Sigmoid colon (tissue), 7 donors: ENCODE data around the gene PHF13. TPM values are rescaled to one million over a fixed set of nuclear protein-coding genes. Genes with fewer than 3 reads are reported as not detected.

Experiments used
- DNase-seq: peaks from one replicate; pipeline ENCODE4 v3.0.0-alpha.2; 2019
- H3K27ac ChIP-seq, 4 donors: fragments of 200-600 bp; sonication (generic); one replicate each; pipeline ENCODE4 v1.5.1; 2016 to 2019; ENCODE audit warnings: mild to moderate bottlenecking in 1 of 4
- H3K27me3 ChIP-seq, 3 donors: fragments of 200-600 bp; sonication (generic); one replicate each; pipeline ENCODE4 v1.5.1; 2019; ENCODE audit warnings: mild to moderate bottlenecking in 1 of 3
- H3K36me3 ChIP-seq, 4 donors: fragments of 200-600 bp; sonication (generic); one replicate each; pipeline ENCODE4 v1.5.1; 2016 to 2019
- H3K4me1 ChIP-seq, 4 donors: fragments of 200-600 bp; sonication (generic); one replicate each; pipeline ENCODE4 v1.5.1; 2017 to 2019
- H3K4me3 ChIP-seq, 4 donors: fragments of 200-600 bp; sonication (generic); one replicate each; pipeline ENCODE4 v1.5.1; 2017 to 2019; ENCODE audit warnings: mild to moderate bottlenecking in 2 of 4, moderate library complexity in 1 of 4
- H3K9me3 ChIP-seq, 4 donors: fragments of 200-600 bp in 3 of 4; sonication (generic) in 3 of 4; one replicate each; pipeline versions ENCODE4 v1.5.1 to v1.6.1; 2013 to 2019
- CTCF ChIP-seq, 4 experiments: fragments of 450-650 bp in 3 of 4; fragments of 200-600 bp in 1 of 4; IDR thresholded peaks; one replicate each; pipeline ENCODE4 v1.5.1; 2016 to 2019; ENCODE audit warnings: antibody characterized with exemption in 4 of 4, mild to moderate bottlenecking in 3 of 4, moderate library complexity in 2 of 4
- EP300 ChIP-seq, 4 donors: sonication (generic); formaldehyde crosslinking; IDR thresholded peaks; one replicate each; pipeline ENCODE4 v1.6.1; 2017; ENCODE audit warnings: antibody characterized with exemption in 4 of 4
- POLR2A ChIP-seq, 2 donors: fragments of 450-650 bp; IDR thresholded peaks; one replicate each; pipeline ENCODE4 v1.6.1; 2016; ENCODE audit warnings: antibody characterized with exemption in 2 of 2, mild to moderate bottlenecking in 2 of 2, moderate library complexity in 2 of 2
- POLR2AphosphoS5 ChIP-seq, 4 donors: sonication (generic); formaldehyde crosslinking; IDR thresholded peaks; one replicate each; pipeline ENCODE4 v1.6.1; 2017; ENCODE audit warnings: antibody characterized with exemption in 4 of 4
- WGBS, 2 donors: extraction: QIAGEN DNeasy Blood & Tissue Kit; methylation state at CpG; one replicate each; pipeline ENCODE4 v1.1.7; 2013; 5-methylcytosine and 5-hydroxymethylcytosine counted together
- intact Hi-C: fragments of 100-400 bp; cut with DNase I; formaldehyde crosslinking; loops from one replicate; pipeline ENCODE4 v1.15.1; 2023
- polyA plus RNA-seq, 3 donors: library from polyadenylated mRNA; stranded (reverse); fragments of 200-250 nt; gene quantifications; one replicate each; pipeline ENCODE4 v1.2.3, GENCODE V29; 2013
- total RNA-seq, 4 donors: library from RNA; depleted of rRNA; stranded (reverse); fragments of >200 nt; gene quantifications; one replicate each; pipeline ENCODE4 v1.1.0, GENCODE V29; 2016
- donor health status: healthy with polysubstance abuse.
- donor health status: Bipolar disorder and iron deficiency.
- donor health status: healthy.

PHF13 gene
- total and polyA plus RNA-seq, 7 donors, result 3.9 to 19.4 (median 12.5) TPM

DNA sequence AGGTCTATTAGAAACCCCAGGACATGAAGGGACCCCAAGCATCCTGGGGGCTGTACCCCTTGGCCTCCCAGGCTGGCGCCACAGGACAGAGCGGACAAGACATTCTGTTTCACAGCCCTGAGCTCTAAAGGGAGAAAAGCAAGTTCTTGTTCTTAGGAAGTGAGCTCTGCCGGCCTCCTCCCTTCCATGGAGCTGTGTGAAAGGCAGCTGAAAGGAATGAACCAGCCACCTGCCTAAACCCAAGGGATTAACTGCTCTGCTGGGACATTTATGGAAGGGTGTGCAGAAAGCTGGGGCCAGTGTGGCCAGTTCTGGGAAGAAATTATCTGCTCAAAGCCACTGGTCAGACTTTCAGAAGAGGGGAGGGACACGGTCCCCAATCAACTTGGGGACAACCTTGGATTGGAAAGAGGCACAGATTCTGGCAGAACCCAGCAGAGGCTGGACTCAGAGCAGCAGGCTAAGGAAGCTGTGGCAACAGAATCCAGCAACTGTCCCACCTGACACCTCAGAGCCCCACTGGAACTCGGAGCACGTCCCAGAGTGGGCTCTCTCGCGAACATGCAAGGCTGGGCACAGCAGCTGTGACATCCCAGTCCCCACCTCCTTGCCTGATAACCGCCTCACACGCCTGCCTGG, 13.0 kb upstream of the PHF13 start:
- 19% methylated on average over 10 of the region's 10 CpGs for WGBS, 2 donors
- TF ChIP-seq CTCF (IDR thresholded peaks at IDR 0.05), result no peak
- TF ChIP-seq EP300 (IDR thresholded peaks at IDR 0.05), result no peak
- no peak for TF ChIP-seq POLR2A (IDR thresholded peaks at IDR 0.05)
- no peak for TF ChIP-seq POLR2AphosphoS5 (IDR thresholded peaks at IDR 0.05)
- peaks cover 20 to 40% (median 33%) of the 10 kb centered on the region in 4 donors for H3K36me3 ChIP-seq
- peak overlapping the region; percentile 97 to 99 (median 98) for H3K27ac ChIP-seq
- peaks cover 0 to 75% (median 70%) of the 10 kb centered on the region in 4 donors for H3K4me1 ChIP-seq
- DNase-seq, result no peak
- H3K4me3 ChIP-seq, result peak overlapping the region; percentile 77 to 96 (median 89)
- H3K9me3 ChIP-seq, result no peaks in the 10 kb centered on the region
- H3K27me3 ChIP-seq, result no peaks in the 10 kb centered on the region
- intact Hi-C loops, result loop anchor here (2.0 kb wide), 1 partner anchor 20 kb away; no protein-coding TSS in a partner anchor

GRCh38 chr1:6601049-6601922, 12.2 kb upstream of the PHF13 start:
- Histone ChIP-seq H3K4me3 (peak overlapping the region; percentile 77 to 96 (median 89)), H3K36me3 (peaks cover 14 to 33% (median 28%) of the 10 kb centered on the region in 4 donors), H3K4me1 (peaks cover 0 to 71% (median 65%) of the 10 kb centered on the region in 4 donors), H3K27me3 (no peaks in the 10 kb centered on the region), H3K9me3 (no peaks in the 10 kb centered on the region), H3K27ac (peak overlapping the region; percentile 97 to 99 (median 98))
- peak; percentile 94 for DNase-seq
- 0% methylated on average over 40 of the region's 40 CpGs for WGBS, 2 donors
- intact Hi-C loops, result loop anchor here (2.0 kb wide), 1 partner anchor 20 kb away; no protein-coding TSS in a partner anchor
- TF ChIP-seq EP300 (IDR thresholded peaks at IDR 0.05) (peak in 1 of 4 donors; percentile 64), POLR2AphosphoS5 (IDR thresholded peaks at IDR 0.05) (peak; percentile 66 to 92 (median 76)), POLR2A (IDR thresholded peaks at IDR 0.05) (peak; percentile 35 to 56), CTCF (IDR thresholded peaks at IDR 0.05) (no peak)

DNA sequence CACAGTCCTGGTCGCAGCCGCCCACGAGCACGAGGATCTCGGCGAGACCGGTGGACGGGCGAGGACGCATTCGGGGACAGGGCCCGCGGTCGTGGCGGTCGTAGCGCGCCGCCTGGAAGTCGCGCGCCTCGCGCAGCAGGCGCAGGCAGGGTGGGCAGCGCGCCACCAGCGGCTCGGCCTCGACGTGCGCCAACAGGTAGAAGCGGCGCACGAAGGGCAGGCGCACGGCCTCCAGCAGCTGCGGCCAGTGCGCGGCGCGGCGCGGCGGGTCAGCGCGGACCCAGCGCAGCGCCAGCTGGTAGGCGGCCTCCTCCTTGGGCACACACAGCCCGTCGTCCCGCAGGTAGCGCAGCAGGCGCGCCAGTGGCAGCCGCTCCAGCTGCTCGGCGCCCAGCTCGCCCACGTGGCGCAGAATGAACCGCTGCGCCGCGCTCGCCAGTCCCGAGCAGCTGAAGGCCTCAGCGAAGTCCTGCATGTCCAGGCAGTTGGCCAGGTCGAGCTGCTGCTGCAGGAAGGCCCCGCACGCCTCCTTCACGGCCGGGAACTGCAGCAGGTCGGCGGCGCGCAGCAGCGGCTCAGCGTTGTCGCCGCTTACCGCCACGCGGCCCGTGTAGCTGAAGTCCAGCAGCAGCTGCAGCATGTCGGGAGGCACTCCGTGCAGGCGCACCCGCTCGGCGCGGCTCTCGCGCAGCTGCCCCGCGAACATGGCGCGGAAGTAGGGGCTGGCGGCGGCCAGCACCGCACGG, 11.4 kb upstream of the PHF13 start:
- Histone ChIP-seq H3K27ac (peak overlapping the region; percentile 97 to 99 (median 98)), H3K4me3 (peak overlapping the region; percentile 77 to 96 (median 89)), H3K9me3 (no peaks in the 10 kb centered on the region), H3K4me1 (peaks cover 0 to 66% (median 58%) of the 10 kb centered on the region in 4 donors), H3K27me3 (no peaks in the 10 kb centered on the region), H3K36me3 (peaks cover 8 to 25% (median 21%) of the 10 kb centered on the region in 4 donors)
- DNase-seq, result peak; percentile 82
- intact Hi-C loops, result loop anchor here (2.0 kb wide), 1 partner anchor 21 kb away; no protein-coding TSS in a partner anchor
- TF ChIP-seq POLR2AphosphoS5 (IDR thresholded peaks at IDR 0.05) (no peak), EP300 (IDR thresholded peaks at IDR 0.05) (no peak), CTCF (IDR thresholded peaks at IDR 0.05) (no peak), POLR2A (IDR thresholded peaks at IDR 0.05) (no peak)
- WGBS, 2 donors, result 0% methylated on average over 103 of the region's 103 CpGs

DNA sequence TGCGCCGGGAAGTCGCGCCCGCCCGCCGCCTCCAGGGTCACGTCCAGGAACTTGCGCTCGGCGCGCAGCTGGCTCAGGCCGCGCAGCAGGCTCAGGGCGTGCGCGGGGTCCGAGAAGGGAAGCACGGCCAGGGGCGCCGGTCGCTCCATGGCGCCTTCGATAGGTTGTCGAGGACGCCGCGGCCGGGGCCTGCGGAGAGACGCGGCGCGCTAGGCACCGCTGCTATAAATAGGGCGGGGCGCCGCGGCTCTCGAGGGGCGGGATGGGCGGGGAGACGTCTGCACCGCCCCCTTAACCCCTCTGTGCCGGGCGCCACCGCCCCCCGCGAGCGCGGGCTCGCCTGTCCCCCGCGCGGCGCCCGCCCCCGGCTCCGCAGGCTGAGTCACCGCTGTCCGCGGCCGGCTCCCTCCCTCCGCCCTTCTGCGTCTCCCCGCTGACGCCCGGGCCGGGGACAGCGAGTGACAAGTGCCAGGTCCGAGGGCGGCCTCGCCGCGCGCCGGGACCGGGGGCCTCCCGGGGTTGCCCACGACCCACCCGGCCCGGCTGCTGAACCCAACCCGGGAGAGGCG, 10.8 kb upstream of the PHF13 start, which contains the start of gene KLHL21:
Gene KLHL21, minus strand, starts transcription at position 201 of the 569 bp plus-strand sequence. Its CDS starts 52 bp downstream, at position 149.
- Histone ChIP-seq H3K4me1 (peaks cover 0 to 61% (median 53%) of the 10 kb centered on the region in 4 donors), H3K4me3 (peak within 1 kb of the TSS; percentile 77 to 96 (median 89)), H3K9me3 (no peaks in the 10 kb centered on the region), H3K36me3 (peaks cover 4 to 18% (median 15%) of the 10 kb centered on the region in 4 donors), H3K27ac (peak within 1 kb of the TSS; percentile 97 to 99 (median 98)), H3K27me3 (no peaks in the 10 kb centered on the region)
- TF ChIP-seq POLR2A (IDR thresholded peaks at IDR 0.05) (peak in 1 of 2 donors; percentile 18), POLR2AphosphoS5 (IDR thresholded peaks at IDR 0.05) (peak; percentile 87 to 96 (median 95)), CTCF (IDR thresholded peaks at IDR 0.05) (no peak), EP300 (IDR thresholded peaks at IDR 0.05) (no peak)
- peak; percentile 97 for DNase-seq
- intact Hi-C loops, result loop anchor here (1.0 kb wide), 2 partner anchors 11 to 22 kb away; partner anchors contain the start of genes PHF13 and THAP3
- WGBS, 2 donors, result 0 to 1% methylated on average over 84 of the region's 84 CpGs
